Measurements from ENCODE around the gene NMNAT2.

DNA sequence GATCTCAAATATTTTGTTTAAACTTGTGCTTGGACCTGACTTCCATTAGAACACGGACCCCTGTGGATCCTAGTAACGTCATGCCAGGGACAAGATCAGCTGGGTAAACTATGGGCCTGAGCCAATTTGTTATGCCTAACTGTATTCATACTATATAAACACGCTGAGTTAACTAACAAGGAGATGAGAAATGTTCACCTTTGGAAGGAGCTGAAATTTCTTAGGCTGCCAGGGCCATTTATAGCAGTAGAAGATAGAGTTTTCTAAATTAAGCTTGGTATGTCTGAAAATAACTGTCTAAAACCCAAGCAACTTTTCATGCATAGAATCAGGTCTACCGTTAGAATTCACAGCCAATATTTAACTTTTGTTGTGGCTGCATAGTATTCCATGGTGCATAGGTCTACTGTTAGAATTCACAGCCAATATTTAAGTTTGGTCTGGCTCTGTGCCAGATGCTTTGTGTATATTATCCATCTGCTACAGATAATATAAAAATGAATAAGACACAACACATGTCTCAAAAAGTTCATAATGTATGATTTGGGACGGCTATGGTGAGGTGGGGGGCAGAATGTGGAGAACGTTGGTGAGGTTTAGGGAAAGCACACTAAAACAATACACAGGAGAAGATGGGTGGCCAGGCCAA lies 61.5 kb downstream of the NMNAT2 start:
- TF ChIP-seq GLIS3 (CRISPR knock-in tag; IDR thresholded peaks at IDR 0.05) (no peak), RARB (CRISPR knock-in tag; IDR thresholded peaks at IDR 0.05) (no peak), ZFP3 (CRISPR knock-in tag; IDR thresholded peaks at IDR 0.05) (no peak), ZFP30 (CRISPR knock-in tag; IDR thresholded peaks at IDR 0.05) (no peak), OSR1 (CRISPR knock-in tag; IDR thresholded peaks at IDR 0.05) (no peak), ZNF70 (CRISPR knock-in tag; IDR thresholded peaks at IDR 0.05) (no peak), TCF4 (CRISPR knock-in tag; IDR thresholded peaks at IDR 0.05; ENCODE audit: borderline replicate concordance) (no peak), CREB5 (CRISPR knock-in tag; IDR thresholded peaks at IDR 0.05; ENCODE audit: low read depth) (no peak), SNAI2 (CRISPR knock-in tag; IDR thresholded peaks at IDR 0.05) (no peak), ISL1 (CRISPR knock-in tag; IDR thresholded peaks at IDR 0.05) (no peak), PATZ1 (CRISPR knock-in tag; IDR thresholded peaks at IDR 0.05; ENCODE audit: borderline replicate concordance) (no peak), CSDC2 (CRISPR knock-in tag; IDR thresholded peaks at IDR 0.05) (no peak), ARNTL (CRISPR knock-in tag; IDR thresholded peaks at IDR 0.05; ENCODE audit: borderline replicate concordance, low read depth) (no peak)
- TF ChIP-seq, protein P1, sequence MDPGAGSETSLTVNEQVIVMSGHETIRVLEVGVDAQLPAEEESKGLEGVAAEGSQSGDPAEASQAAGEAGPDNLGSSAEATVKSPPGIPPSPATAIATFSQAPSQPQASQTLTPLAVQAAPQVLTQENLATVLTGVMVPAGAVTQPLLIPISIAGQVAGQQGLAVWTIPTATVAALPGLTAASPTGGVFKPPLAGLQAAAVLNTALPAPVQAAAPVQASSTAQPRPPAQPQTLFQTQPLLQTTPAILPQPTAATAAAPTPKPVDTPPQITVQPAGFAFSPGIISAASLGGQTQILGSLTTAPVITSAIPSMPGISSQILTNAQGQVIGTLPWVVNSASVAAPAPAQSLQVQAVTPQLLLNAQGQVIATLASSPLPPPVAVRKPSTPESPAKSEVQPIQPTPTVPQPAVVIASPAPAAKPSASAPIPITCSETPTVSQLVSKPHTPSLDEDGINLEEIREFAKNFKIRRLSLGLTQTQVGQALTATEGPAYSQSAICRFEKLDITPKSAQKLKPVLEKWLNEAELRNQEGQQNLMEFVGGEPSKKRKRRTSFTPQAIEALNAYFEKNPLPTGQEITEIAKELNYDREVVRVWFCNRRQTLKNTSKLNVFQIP (CRISPR knock-in tag; IDR thresholded peaks at IDR 0.05; ENCODE audit: borderline replicate concordance, low read depth) = no peak

Data from SK-N-SH treated with all-trans-retinoic acid at 6 μM for 48 hours (cell line).